GM23338 (cell line): ENCODE data around the gene PKM. TPM values are rescaled to one million over a fixed set of nuclear protein-coding genes. Genes with fewer than 3 reads are reported as not detected.
A peak's percentile ranks its signal among the peaks of the same experiment; 100 is the strongest.

Experiments
- ATAC-seq: fragments of 200-7000 bp; cut with Tn5 transposase; 3 replicates; pipeline ENCODE4 v1.9.1; 2020
- DNase-seq: peaks from one replicate; pipeline ENCODE4 v3.0.0-alpha.2; 2015; ENCODE audit warnings: low spot score
- H2AFZ ChIP-seq: fragments of 200-600 bp; sonication (generic); 2 replicates; pipeline ENCODE4 v1.8.0; 2016; ENCODE audit warnings: antibody characterized with exemption, mild to moderate bottlenecking, moderate library complexity
- H3F3A ChIP-seq: fragments of 200-600 bp; sonication (generic); replicated peaks from 2 replicates; pipeline ENCODE4 v1.8.0; 2017; ENCODE audit warnings: antibody characterized with exemption, mixed run types, low read depth
- H3K27ac ChIP-seq: fragments of 200-600 bp; sonication (generic); 2 replicates; pipeline ENCODE4 v1.6.1; 2016; ENCODE audit warnings: low read depth
- H3K27me3 ChIP-seq: fragments of 200-600 bp; sonication (generic); 2 replicates; pipeline ENCODE4 v1.8.0; 2016; ENCODE audit warnings: mild to moderate bottlenecking, mixed run types, moderate library complexity; ENCODE audit not compliant: insufficient read depth
- H3K36me3 ChIP-seq: fragments of 200-600 bp; sonication (generic); 2 replicates; pipeline ENCODE4 v1.8.0; 2016; ENCODE audit warnings: mild to moderate bottlenecking; ENCODE audit not compliant: insufficient read depth
- H3K4me1 ChIP-seq: fragments of 200-600 bp; sonication (generic); 2 replicates; pipeline ENCODE4 v1.8.0; 2016; ENCODE audit warnings: mild to moderate bottlenecking, moderate library complexity; ENCODE audit not compliant: insufficient read depth
- H3K4me2 ChIP-seq: fragments of 200-600 bp; sonication (generic); 2 replicates; pipeline ENCODE4 v1.7.1; 2017; ENCODE audit warnings: mixed run types
- H3K4me3 ChIP-seq: fragments of 200-600 bp; sonication (generic); 2 replicates; pipeline ENCODE4 v1.6.1; 2016; ENCODE audit warnings: mixed run types
- H3K79me2 ChIP-seq: fragments of 200-600 bp; sonication (generic); replicated peaks from 2 replicates; pipeline ENCODE4 v1.8.0; 2017; ENCODE audit warnings: mild to moderate bottlenecking; ENCODE audit not compliant: insufficient read depth
- H3K9me2 ChIP-seq: fragments of 200-600 bp; sonication (generic); 2 replicates; pipeline ENCODE4 v1.8.0; 2017; ENCODE audit not compliant: insufficient read depth
- H4K20me1 ChIP-seq: fragments of 200-600 bp; sonication (generic); replicated peaks from 2 replicates; pipeline ENCODE4 v1.8.0; 2017; ENCODE audit warnings: mild to moderate bottlenecking; ENCODE audit not compliant: insufficient read depth
- H3K27ac Mint-ChIP-seq: 2 replicates; pipeline ENCODE4 v1.8.0; 2020; ENCODE audit warnings: inconsistent platforms, mild to moderate bottlenecking, moderate library complexity, mixed read lengths
- H3K27me3 Mint-ChIP-seq: 3 replicates; pipeline ENCODE4 v1.8.0; 2022; ENCODE audit warnings: low read depth, mild to moderate bottlenecking, moderate library complexity, mixed read lengths, inconsistent platforms; ENCODE audit not compliant: insufficient read depth, poor library complexity
- H3K36me3 Mint-ChIP-seq: 3 replicates; pipeline ENCODE4 v1.8.0; 2021; ENCODE audit warnings: low read depth, mild to moderate bottlenecking, inconsistent platforms, moderate library complexity, mixed read lengths
- H3K4me1 Mint-ChIP-seq: 3 replicates; pipeline ENCODE4 v1.8.0; 2020; ENCODE audit warnings: mild to moderate bottlenecking, inconsistent platforms, mixed read lengths
- H3K4me3 Mint-ChIP-seq: 3 replicates; pipeline ENCODE4 v1.8.0; 2021; ENCODE audit warnings: moderate library complexity, mild to moderate bottlenecking, inconsistent platforms, mixed read lengths
- H3K9me3 Mint-ChIP-seq: 3 replicates; pipeline ENCODE4 v1.8.0; 2020; ENCODE audit warnings: moderate library complexity, mild to moderate bottlenecking, inconsistent platforms, mixed read lengths
- CREB1 ChIP-seq: fragments of 250-450 bp; sonication (Bioruptor Pico); IDR thresholded peaks from 2 replicates; pipeline ENCODE4 v1.5.0; 2020; ENCODE audit warnings: low read depth, mild to moderate bottlenecking, moderate library complexity
- CTCF ChIP-seq, 2 experiments: fragments of 200-600 bp in 1 of 2; sonication (generic) in 1 of 2; conservative IDR thresholded peaks; 2 replicates each; pipeline versions ENCODE4 v1.5.1 to v1.6.1; 2016 to 2017; ENCODE audit warnings: antibody characterized with exemption in 2 of 2, low read depth in 2 of 2, mild to moderate bottlenecking in 2 of 2, moderate library complexity in 1 of 2
- ETS1 ChIP-seq: IDR thresholded peaks from 2 replicates; pipeline ENCODE4 v1.6.1; 2016; ENCODE audit warnings: antibody characterized with exemption
- EZH2 ChIP-seq: fragments of 200-600 bp; sonication (generic); IDR thresholded peaks from one replicate; pipeline ENCODE4 v1.8.0; 2017; ENCODE audit warnings: antibody characterized with exemption, mild to moderate bottlenecking, low read depth; ENCODE audit not compliant: unreplicated experiment
- EZH2phosphoT487 ChIP-seq: fragments of 200-600 bp; sonication (generic); IDR thresholded peaks from one replicate; pipeline ENCODE4 v1.8.1; 2018; ENCODE audit warnings: antibody characterized with exemption; ENCODE audit not compliant: unreplicated experiment
- JUNB ChIP-seq: IDR thresholded peaks from one replicate; pipeline ENCODE4 v1.6.1; 2016; ENCODE audit warnings: antibody characterized with exemption; ENCODE audit not compliant: unreplicated experiment
- NANOG ChIP-seq: IDR thresholded peaks from 2 replicates; pipeline ENCODE4 v1.6.1; 2016; ENCODE audit warnings: antibody characterized with exemption, borderline replicate concordance
- POLR2AphosphoS5 ChIP-seq: IDR thresholded peaks from 2 replicates; pipeline ENCODE4 v1.6.1; 2016; ENCODE audit warnings: antibody characterized with exemption, low read depth
- REST ChIP-seq: IDR thresholded peaks from one replicate; pipeline ENCODE4 v1.6.1; 2018; ENCODE audit warnings: antibody characterized with exemption; ENCODE audit not compliant: unreplicated experiment
- STAT1 ChIP-seq: IDR thresholded peaks from one replicate; pipeline ENCODE4 v1.6.1; 2016; ENCODE audit warnings: antibody characterized with exemption; ENCODE audit not compliant: unreplicated experiment
- ZNF114 ChIP-seq: fragments of 250-450 bp; sonication (Bioruptor Pico); IDR thresholded peaks from 2 replicates; pipeline ENCODE4 v1.5.0; 2020; ENCODE audit warnings: mild to moderate bottlenecking, moderate library complexity
- ZNF331 ChIP-seq: fragments of 250-450 bp; sonication (Bioruptor Pico); IDR thresholded peaks from 2 replicates; pipeline ENCODE4 v1.5.0; 2020; ENCODE audit warnings: low read depth, mild to moderate bottlenecking, moderate library complexity
- ZNF462 ChIP-seq: fragments of 250-450 bp; sonication (Bioruptor Pico); IDR thresholded peaks from 2 replicates; pipeline ENCODE4 v1.5.0; 2020; ENCODE audit warnings: mild to moderate bottlenecking, moderate library complexity
- polyA plus RNA-seq: library from polyadenylated mRNA; unstranded; fragments of >200 nt; fragmentation: Nextera tagmentation; extraction: Ambion mirVana; gene quantifications from 2 replicates; pipeline ENCODE4 v1.2.1, GENCODE V29; 2016
- total RNA-seq: library from RNA; depleted of rRNA; stranded (reverse); fragments of >200 nt; shearing (Covaris generic); gene quantifications from 2 replicates; pipeline ENCODE4 v1.2.3, GENCODE V29; 2014

Gene PKM
- total and polyA plus RNA-seq, 2 experiments from 2014 or later = 432 to 1,137 TPM

- TF ChIP-seq JUNB (no peak), EZH2phosphoT487 (no peak), ZNF114 (CRISPR knock-in tag) (no peak), EZH2 (no peak), ZNF462 (CRISPR knock-in tag) (no peak), CREB1 (CRISPR knock-in tag) (no peak), POLR2AphosphoS5 (no peak), ZNF331 (CRISPR knock-in tag) (no peak), REST (no peak), NANOG (no peak), ETS1 (no peak), STAT1 (no peak), CTCF (conservative IDR thresholded peaks at IDR 0.05; ENCODE audit: low read depth in 2 of 2) (no peak)
- peaks cover 15% of the 10 kb centered on the region for H3K79me2 ChIP-seq
- no peak for DNase-seq
- Mint-ChIP-seq H3K4me3 (peak overlapping the region; percentile 89), H3K27me3 (peaks cover 3% of the 10 kb centered on the region), H3K27ac (no peak overlapping the region), H3K36me3 (peaks cover 8% of the 10 kb centered on the region; the same call in 2 of the 3 replicates), H3K9me3 (no peaks in the 10 kb centered on the region), H3K4me1 (peaks cover 14% of the 10 kb centered on the region)
- no peaks in the 10 kb centered on the region; the same call in 1 of the 2 replicates for H3F3A ChIP-seq
- peaks cover 21% of the 10 kb centered on the region for H4K20me1 ChIP-seq
- peaks cover 7% of the 10 kb centered on the region; the same call in 1 of the 2 replicates for H3K4me1 ChIP-seq
- H3K9me2 ChIP-seq = no peaks in the 10 kb centered on the region
- no peak overlapping the region for H3K27ac ChIP-seq
- H3K36me3 ChIP-seq = peaks cover under 1% of the 10 kb centered on the region; the same call in 1 of the 2 replicates
- ATAC-seq = no peak
- H3K4me2 ChIP-seq = peak overlapping the region; percentile 84
- H3K27me3 ChIP-seq = no peaks in the 10 kb centered on the region
- H3K4me3 ChIP-seq = peak overlapping the region; percentile 90
- H2AFZ ChIP-seq = no peak overlapping the region
Observed at GRCh38 chr15:72271221-72271620, 40.2 kb upstream of the PKM start.
